Measurements from ENCODE around the gene NOTCH4. TPM values are rescaled to one million over a fixed set of nuclear protein-coding genes. Genes with fewer than 3 reads are reported as not detected.

The NOTCH4 gene
- total RNA-seq, 2 experiments from 2014 or later: 0.50 TPM; not detected in 1

GRCh38 chr6:32175711-32176475, 48.0 kb downstream of the NOTCH4 start, which contains the start of gene AGPAT1:
TSS of gene AGPAT1 (minus strand) at chr6:32176084. CDS start at chr6:32171496, 4,588 bp downstream.
- intact Hi-C loops (cut with micrococcal nuclease): loop anchor here (1.0 to 5.0 kb wide), 4 partner anchors 279 to 796 kb away; partner anchors contain the start of genes EHMT2 and PSMB8
- Mint-ChIP-seq H3K4me1 (ENCODE audit: low read depth) (peaks cover 64% of the 10 kb centered on the region), H3K27ac (peak within 1 kb of the TSS; percentile 96), H3K27me3 (ENCODE audit: low read depth) (no peaks in the 10 kb centered on the region), H3K9me3 (no peaks in the 10 kb centered on the region), H3K36me3 (ENCODE audit: low read depth) (peaks cover 8% of the 10 kb centered on the region), H3K4me3 (peak within 1 kb of the TSS; percentile 91)
- DNase-seq: peak; percentile 99
- CTCF ChIA-PET: interaction anchor here (1.2 to 2.9 kb wide), 2 partner anchors 13 to 19 kb away, joined by 3 to 11 read pairs; no protein-coding TSS in a partner anchor

GRCh38 chr6:32175322-32175710, 48.6 kb downstream of the NOTCH4 start:
- peaks cover 59% of the 10 kb centered on the region for H3K4me1 Mint-ChIP-seq (ENCODE audit: low read depth)
- intact Hi-C loops (cut with micrococcal nuclease): loop anchor here (5.0 kb wide), 2 partner anchors 667 to 797 kb away; partner anchors contain the start of gene PSMB8
- H3K9me3 Mint-ChIP-seq: no peaks in the 10 kb centered on the region
- peak overlapping the region; percentile 91 for H3K4me3 Mint-ChIP-seq
- no peaks in the 10 kb centered on the region for H3K27me3 Mint-ChIP-seq (ENCODE audit: low read depth)
- peak overlapping the region; percentile 79 for H3K27ac Mint-ChIP-seq
- CTCF ChIA-PET: no interaction called here
- peaks cover 7% of the 10 kb centered on the region for H3K36me3 Mint-ChIP-seq (ENCODE audit: low read depth)
- DNase-seq: no peak

GRCh38 chr6:32174416-32174815, 49.5 kb downstream of the NOTCH4 start:
- Mint-ChIP-seq H3K27me3 (ENCODE audit: low read depth) (no peaks in the 10 kb centered on the region), H3K27ac (no peak overlapping the region)
- intact Hi-C loops (cut with micrococcal nuclease): no loop called here

GRCh38 chr6:32173051-32173727, 50.7 kb downstream of the NOTCH4 start:
- CTCF ChIA-PET: no interaction called here
- Mint-ChIP-seq H3K36me3 (ENCODE audit: low read depth) (peaks cover 16% of the 10 kb centered on the region), H3K27me3 (ENCODE audit: low read depth) (no peaks in the 10 kb centered on the region), H3K4me3 (no peak overlapping the region), H3K4me1 (ENCODE audit: low read depth) (peaks cover 42% of the 10 kb centered on the region), H3K27ac (peak overlapping the region; percentile 20), H3K9me3 (no peaks in the 10 kb centered on the region)
- DNase-seq: no peak
- intact Hi-C loops (cut with micrococcal nuclease): no loop called here

More at GRCh38 chr6:32174416-32174815, 49.5 kb downstream of the NOTCH4 start:
- H3K4me1 Mint-ChIP-seq (ENCODE audit: low read depth): peaks cover 51% of the 10 kb centered on the region
- peak overlapping the region; percentile 5 for H3K4me3 Mint-ChIP-seq
- H3K9me3 Mint-ChIP-seq: no peaks in the 10 kb centered on the region
- no peak for DNase-seq
- H3K36me3 Mint-ChIP-seq (ENCODE audit: low read depth): peaks cover 13% of the 10 kb centered on the region
- CTCF ChIA-PET: no interaction called here

GRCh38 chr6:32171234-32171633, 52.6 kb downstream of the NOTCH4 start:
- H3K4me1 Mint-ChIP-seq (ENCODE audit: low read depth): peaks cover 33% of the 10 kb centered on the region
- intact Hi-C loops (cut with micrococcal nuclease): no loop called here
- H3K36me3 Mint-ChIP-seq (ENCODE audit: low read depth): peaks cover 21% of the 10 kb centered on the region
- CTCF ChIA-PET: interaction anchor here (0.7 kb wide), 1 partner anchor 11 kb away, joined by 3 read pairs; no protein-coding TSS in a partner anchor
- H3K4me3 Mint-ChIP-seq: no peak overlapping the region
- H3K9me3 Mint-ChIP-seq: no peaks in the 10 kb centered on the region
- no peak overlapping the region for H3K27ac Mint-ChIP-seq
- no peaks in the 10 kb centered on the region for H3K27me3 Mint-ChIP-seq (ENCODE audit: low read depth)
- no peak for DNase-seq

- intact Hi-C loops (cut with micrococcal nuclease): no loop called here
- H3K36me3 Mint-ChIP-seq (ENCODE audit: low read depth): peaks cover 26% of the 10 kb centered on the region
- no peak for DNase-seq
- no peak overlapping the region for H3K27ac Mint-ChIP-seq
- H3K9me3 Mint-ChIP-seq: no peaks in the 10 kb centered on the region
- H3K4me1 Mint-ChIP-seq (ENCODE audit: low read depth): peaks cover 30% of the 10 kb centered on the region
- no peaks in the 10 kb centered on the region for H3K27me3 Mint-ChIP-seq (ENCODE audit: low read depth)
- CTCF ChIA-PET: interaction anchor here (0.6 kb wide), 1 partner anchor 31 kb away, joined by 3 read pairs; no protein-coding TSS in a partner anchor
- no peak overlapping the region for H3K4me3 Mint-ChIP-seq
Observed at GRCh38 chr6:32170294-32170693, 53.6 kb downstream of the NOTCH4 start.

GRCh38 chr6:32168807-32169591, 54.9 kb downstream of the NOTCH4 start:
- H3K27ac Mint-ChIP-seq: no peak overlapping the region
- H3K27me3 Mint-ChIP-seq (ENCODE audit: low read depth): no peaks in the 10 kb centered on the region
- intact Hi-C loops (cut with micrococcal nuclease): no loop called here
- H3K36me3 Mint-ChIP-seq (ENCODE audit: low read depth): peaks cover 26% of the 10 kb centered on the region
- CTCF ChIA-PET: no interaction called here
- H3K4me3 Mint-ChIP-seq: no peak overlapping the region
- peaks cover 19% of the 10 kb centered on the region for H3K4me1 Mint-ChIP-seq (ENCODE audit: low read depth)
- H3K9me3 Mint-ChIP-seq: no peaks in the 10 kb centered on the region
- no peak for DNase-seq

GRCh38 chr6:32168350-32168749, 55.5 kb downstream of the NOTCH4 start:
- no peak overlapping the region for H3K4me3 Mint-ChIP-seq
- H3K27me3 Mint-ChIP-seq (ENCODE audit: low read depth): no peaks in the 10 kb centered on the region
- H3K9me3 Mint-ChIP-seq: no peaks in the 10 kb centered on the region
- H3K4me1 Mint-ChIP-seq (ENCODE audit: low read depth): peaks cover 12% of the 10 kb centered on the region
- CTCF ChIA-PET: no interaction called here
- no peak for DNase-seq
- H3K27ac Mint-ChIP-seq: no peak overlapping the region
- peaks cover 26% of the 10 kb centered on the region for H3K36me3 Mint-ChIP-seq (ENCODE audit: low read depth)
- intact Hi-C loops (cut with micrococcal nuclease): no loop called here

- intact Hi-C loops (cut with micrococcal nuclease): no loop called here
- CTCF ChIA-PET: no interaction called here
Observed at GRCh38 chr6:32167761-32168262, 56.1 kb downstream of the NOTCH4 start.

GRCh38 chr6:32167154-32167760, 56.6 kb downstream of the NOTCH4 start:
- Mint-ChIP-seq H3K36me3 (ENCODE audit: low read depth) (peaks cover 30% of the 10 kb centered on the region), H3K27me3 (ENCODE audit: low read depth) (no peaks in the 10 kb centered on the region), H3K9me3 (no peaks in the 10 kb centered on the region), H3K4me1 (ENCODE audit: low read depth) (peaks cover 2% of the 10 kb centered on the region), H3K27ac (no peak overlapping the region), H3K4me3 (no peak overlapping the region)
- DNase-seq: no peak
- intact Hi-C loops (cut with micrococcal nuclease): no loop called here
- CTCF ChIA-PET: no interaction called here

More at GRCh38 chr6:32167761-32168262, 56.1 kb downstream of the NOTCH4 start:
- Mint-ChIP-seq H3K27me3 (ENCODE audit: low read depth) (no peaks in the 10 kb centered on the region), H3K36me3 (ENCODE audit: low read depth) (peaks cover 28% of the 10 kb centered on the region), H3K27ac (no peak overlapping the region), H3K4me3 (no peak overlapping the region), H3K9me3 (no peaks in the 10 kb centered on the region), H3K4me1 (ENCODE audit: low read depth) (peaks cover 7% of the 10 kb centered on the region)
- no peak for DNase-seq

GRCh38 chr6:32166411-32167061, 57.3 kb downstream of the NOTCH4 start:
- CTCF ChIA-PET: no interaction called here
- DNase-seq: no peak
- intact Hi-C loops (cut with micrococcal nuclease): no loop called here
- no peak overlapping the region for H3K27ac Mint-ChIP-seq
- peaks cover 30% of the 10 kb centered on the region for H3K36me3 Mint-ChIP-seq (ENCODE audit: low read depth)
- peaks cover 2% of the 10 kb centered on the region for H3K4me1 Mint-ChIP-seq (ENCODE audit: low read depth)
- no peaks in the 10 kb centered on the region for H3K9me3 Mint-ChIP-seq
- no peak overlapping the region for H3K4me3 Mint-ChIP-seq
- no peaks in the 10 kb centered on the region for H3K27me3 Mint-ChIP-seq (ENCODE audit: low read depth)
